Neural progenitor cell (in vitro differentiated cells): ENCODE data around the gene CCDC91. TPM values are rescaled to one million over a fixed set of nuclear protein-coding genes. Genes with fewer than 3 reads are reported as not detected.

ENCODE experiments used
- DNase-seq: peaks from one replicate; pipeline ENCODE4 v3.0.0-alpha.2; 2016; ENCODE audit warnings: low spot score
- H2AFZ ChIP-seq: fragments of 200-600 bp; sonication (generic); replicated peaks from 2 replicates; pipeline ENCODE4 v1.6.1; 2016; ENCODE audit warnings: antibody characterized with exemption
- H3F3A ChIP-seq: fragments of 200-600 bp; sonication (generic); 2 replicates; pipeline ENCODE4 v1.6.1; 2016; ENCODE audit warnings: antibody characterized with exemption, low read depth
- H3K27ac ChIP-seq: fragments of 200-600 bp; sonication (generic); 2 replicates; pipeline ENCODE4 v1.5.1; 2016; ENCODE audit warnings: mild to moderate bottlenecking
- H3K27me3 ChIP-seq: fragments of 200-600 bp; sonication (generic); 2 replicates; pipeline ENCODE4 v1.6.1; 2016; ENCODE audit warnings: mild to moderate bottlenecking, moderate library complexity
- H3K36me3 ChIP-seq: fragments of 200-600 bp; sonication (generic); 2 replicates; pipeline ENCODE4 v1.5.1; 2016
- H3K4me1 ChIP-seq: fragments of 200-600 bp; sonication (generic); 2 replicates; pipeline ENCODE4 v1.6.1; 2016; ENCODE audit warnings: mixed run types
- H3K4me2 ChIP-seq: fragments of 200-600 bp; sonication (generic); 2 replicates; pipeline ENCODE4 v1.6.1; 2016
- H3K4me3 ChIP-seq: fragments of 200-600 bp; sonication (generic); 2 replicates; pipeline ENCODE4 v1.5.1; 2016
- H3K79me2 ChIP-seq: fragments of 200-600 bp; sonication (generic); 2 replicates; pipeline ENCODE4 v1.6.1; 2016; ENCODE audit warnings: low read depth
- H3K9ac ChIP-seq: fragments of 200-600 bp; sonication (generic); 2 replicates; pipeline ENCODE4 v1.6.1; 2016
- H3K9me3 ChIP-seq: fragments of 200-600 bp; sonication (generic); 2 replicates; pipeline ENCODE4 v1.5.1; 2016; ENCODE audit warnings: low read depth
- H4K20me1 ChIP-seq: fragments of 200-600 bp; sonication (generic); 2 replicates; pipeline ENCODE4 v1.6.1; 2016; ENCODE audit warnings: low read depth
- H3K27ac Mint-ChIP-seq: 3 replicates; pipeline ENCODE4 v1.8.0; 2021; ENCODE audit warnings: mixed read lengths
- H3K27me3 Mint-ChIP-seq: 2 replicates; pipeline ENCODE4 v1.8.0; 2022; ENCODE audit warnings: low read depth, mild to moderate bottlenecking, inconsistent platforms, moderate library complexity, mixed read lengths; ENCODE audit not compliant: insufficient read depth
- H3K36me3 Mint-ChIP-seq: 3 replicates; pipeline ENCODE4 v1.8.0; 2021; ENCODE audit warnings: mixed read lengths
- H3K4me1 Mint-ChIP-seq: 3 replicates; pipeline ENCODE4 v1.8.0; 2021; ENCODE audit warnings: mixed read lengths
- H3K4me3 Mint-ChIP-seq: 3 replicates; pipeline ENCODE4 v1.8.0; 2021; ENCODE audit warnings: mild to moderate bottlenecking, moderate library complexity, mixed read lengths
- H3K9me3 Mint-ChIP-seq: 3 replicates; pipeline ENCODE4 v1.8.0; 2020; ENCODE audit warnings: mixed read lengths
- CTCF ChIP-seq: fragments of 200-600 bp; sonication (generic); IDR thresholded peaks from 2 replicates; pipeline ENCODE4 v1.5.1; 2017; ENCODE audit warnings: antibody characterized with exemption, mild to moderate bottlenecking
- EZH2 ChIP-seq: fragments of 200-600 bp; sonication (generic); IDR thresholded peaks from 2 replicates; pipeline ENCODE4 v1.6.1; 2017; ENCODE audit warnings: antibody characterized with exemption, mild to moderate bottlenecking, moderate library complexity
- EZH2phosphoT487 ChIP-seq: fragments of 200-600 bp; sonication (generic); IDR thresholded peaks from 2 replicates; pipeline ENCODE4 v1.6.1; 2017; ENCODE audit warnings: antibody characterized with exemption
- total RNA-seq: library from RNA; depleted of rRNA; stranded (reverse); fragments of >200 nt; gene quantifications from 2 replicates; pipeline ENCODE4 v1.2.3, GENCODE V29; 2015; ENCODE audit warnings: low replicate concordance

Gene CCDC91
- total RNA-seq, 1 donor from 2014 or later = 35.8 TPM

- H3F3A ChIP-seq = no peaks in the 10 kb centered on the region
- H3K27me3 Mint-ChIP-seq = no peaks in the 10 kb centered on the region
- H3K9me3 Mint-ChIP-seq = no peaks in the 10 kb centered on the region
- H3K4me1 ChIP-seq = peaks cover 4% of the 10 kb centered on the region
- H3K27me3 ChIP-seq = no peaks in the 10 kb centered on the region
- H3K9ac ChIP-seq = no peak overlapping the region
- no peak overlapping the region for H3K27ac Mint-ChIP-seq
- H3K9me3 ChIP-seq = no peaks in the 10 kb centered on the region
- H3K4me3 Mint-ChIP-seq = no peak overlapping the region
- no peak for DNase-seq
- no peaks in the 10 kb centered on the region for H3K79me2 ChIP-seq
- H2AFZ ChIP-seq = no peak overlapping the region
- H3K4me1 Mint-ChIP-seq = peaks cover 5% of the 10 kb centered on the region
- H3K27ac ChIP-seq = no peak overlapping the region
- no peaks in the 10 kb centered on the region for H4K20me1 ChIP-seq
- no peaks in the 10 kb centered on the region for H3K36me3 ChIP-seq
- no peak overlapping the region for H3K4me3 ChIP-seq
- no peak overlapping the region for H3K4me2 ChIP-seq
- no peak for TF ChIP-seq CTCF
- TF ChIP-seq EZH2phosphoT487 = no peak
- TF ChIP-seq EZH2 = no peak
- H3K36me3 Mint-ChIP-seq = no peaks in the 10 kb centered on the region
Measured at GRCh38 chr12:28446031-28446430, 255.8 kb downstream of the CCDC91 start.

- no peaks in the 10 kb centered on the region for H3K36me3 ChIP-seq
- Mint-ChIP-seq H3K36me3 (no peaks in the 10 kb centered on the region), H3K27me3 (no peaks in the 10 kb centered on the region), H3K4me3 (no peak overlapping the region), H3K27ac (no peak overlapping the region), H3K4me1 (no peaks in the 10 kb centered on the region), H3K9me3 (no peaks in the 10 kb centered on the region)
- H3K4me2 ChIP-seq = no peak overlapping the region
- H3K9ac ChIP-seq = no peak overlapping the region
- H3K9me3 ChIP-seq = no peaks in the 10 kb centered on the region
- H3K79me2 ChIP-seq = no peaks in the 10 kb centered on the region
- TF ChIP-seq CTCF = no peak
- no peak for TF ChIP-seq EZH2
- no peak for DNase-seq
- no peaks in the 10 kb centered on the region for H4K20me1 ChIP-seq
- H2AFZ ChIP-seq = no peak overlapping the region
- H3K4me1 ChIP-seq = no peaks in the 10 kb centered on the region
- no peaks in the 10 kb centered on the region for H3K27me3 ChIP-seq
- H3K4me3 ChIP-seq = no peak overlapping the region
- no peak overlapping the region for H3K27ac ChIP-seq
- H3F3A ChIP-seq = no peaks in the 10 kb centered on the region
Measured at GRCh38 chr12:28453686-28454085, 263.4 kb downstream of the CCDC91 start.

- no peaks in the 10 kb centered on the region for H3K27me3 Mint-ChIP-seq
- H2AFZ ChIP-seq = no peak overlapping the region
- H3K9me3 Mint-ChIP-seq = no peaks in the 10 kb centered on the region
- no peaks in the 10 kb centered on the region for H3K36me3 ChIP-seq
- no peak for DNase-seq
- TF ChIP-seq EZH2 = no peak
- no peak for TF ChIP-seq CTCF
- no peak for TF ChIP-seq EZH2phosphoT487
- no peaks in the 10 kb centered on the region for H3K79me2 ChIP-seq
- H3K9ac ChIP-seq = no peak overlapping the region
- H3K4me1 ChIP-seq = peaks cover 14% of the 10 kb centered on the region
- no peak overlapping the region for H3K27ac Mint-ChIP-seq
- H3K4me2 ChIP-seq = no peak overlapping the region
- H4K20me1 ChIP-seq = no peaks in the 10 kb centered on the region
- no peaks in the 10 kb centered on the region for H3K9me3 ChIP-seq
- no peaks in the 10 kb centered on the region for H3K27me3 ChIP-seq
- no peak overlapping the region for H3K4me3 ChIP-seq
- H3F3A ChIP-seq = no peaks in the 10 kb centered on the region
- H3K4me3 Mint-ChIP-seq = no peak overlapping the region
- H3K27ac ChIP-seq = no peak overlapping the region
- H3K36me3 Mint-ChIP-seq = no peaks in the 10 kb centered on the region
- H3K4me1 Mint-ChIP-seq = peaks cover 10% of the 10 kb centered on the region
Measured at GRCh38 chr12:28456934-28457710, 266.9 kb downstream of the CCDC91 start.
